HepG2 (cell line): ENCODE measurements around the gene KCTD14. TPM values are rescaled to one million over a fixed set of nuclear protein-coding genes. Genes with fewer than 3 reads are reported as not detected.

Experiments used
- AGO1 ChIP-seq: fragments of 200-400 bp; formaldehyde crosslinking; IDR thresholded peaks from 2 replicates; pipeline ENCODE4 v1.6.1; 2017; ENCODE audit warnings: mild to moderate bottlenecking, low read depth, low read length, moderate library complexity; ENCODE audit not compliant: poor library complexity, severe bottlenecking
- AGO2 ChIP-seq: fragments of 200-400 bp; formaldehyde crosslinking; optimal IDR thresholded peaks from 2 replicates; pipeline ENCODE3; 2017; ENCODE audit warnings: mild to moderate bottlenecking, low read depth, low read length, moderate library complexity
- AKAP8 ChIP-seq: sonication (generic); formaldehyde crosslinking; IDR thresholded peaks from 2 replicates; pipeline ENCODE4 v1.5.1; 2020; ENCODE audit warnings: mild to moderate bottlenecking, missing genetic modification reagents
- CENPX ChIP-seq: sonication (generic); formaldehyde crosslinking; IDR thresholded peaks from 2 replicates; pipeline ENCODE4 v1.9.0; 2021; ENCODE audit warnings: mild to moderate bottlenecking, missing genetic modification reagents, moderate library complexity
- DRAP1 ChIP-seq: IDR thresholded peaks from 2 replicates; pipeline ENCODE4 v1.6.1; 2016; ENCODE audit warnings: missing genetic modification reagents, missing compliant biosample characterization
- ESRRA ChIP-seq: sonication (generic); formaldehyde crosslinking; IDR thresholded peaks from 2 replicates; pipeline ENCODE4 v1.5.1; 2020; ENCODE audit warnings: mild to moderate bottlenecking, low read depth, missing genetic modification reagents
- FOXJ3 ChIP-seq: sonication (generic); formaldehyde crosslinking; IDR thresholded peaks from 2 replicates; pipeline ENCODE4 v1.4.0; 2020; ENCODE audit warnings: missing genetic modification reagents, mild to moderate bottlenecking, borderline replicate concordance
- FOXP4 ChIP-seq: sonication (generic); formaldehyde crosslinking; IDR thresholded peaks from 2 replicates; pipeline ENCODE4 v1.4.0; 2020; ENCODE audit warnings: missing genetic modification reagents
- GTF2F1 ChIP-seq: fragments of 150-350 bp; IDR thresholded peaks from 2 replicates; pipeline ENCODE4 v1.6.1; 2014; ENCODE audit warnings: low read length
- MLLT10 ChIP-seq: sonication (generic); formaldehyde crosslinking; IDR thresholded peaks from 2 replicates; pipeline ENCODE4 v1.4.0; 2020; ENCODE audit warnings: missing genetic modification reagents
- NCOA5 ChIP-seq: sonication (generic); formaldehyde crosslinking; IDR thresholded peaks from 2 replicates; pipeline ENCODE4 v1.4.0; 2020; ENCODE audit warnings: missing genetic modification reagents
- NFIC ChIP-seq: IDR thresholded peaks from 2 replicates; pipeline ENCODE4 v1.6.1; 2012; ENCODE audit warnings: mild to moderate bottlenecking, low read length, inconsistent platforms
- NFKBIZ ChIP-seq: IDR thresholded peaks from 2 replicates; pipeline ENCODE4 v1.6.1; 2018; ENCODE audit warnings: missing genetic modification reagents, missing compliant biosample characterization
- NFRKB ChIP-seq: fragments of 450-650 bp; IDR thresholded peaks from 2 replicates; pipeline ENCODE4 v1.6.1; 2017
- NR2F6 ChIP-seq, 2 experiments: IDR thresholded peaks; 2 replicates each; pipeline ENCODE4 v1.6.1; 2016; ENCODE audit warnings: antibody characterized with exemption in 1 of 2, mild to moderate bottlenecking in 1 of 2
- SCMH1 ChIP-seq: sonication (generic); formaldehyde crosslinking; IDR thresholded peaks from 2 replicates; pipeline ENCODE4 v1.9.0; 2021; ENCODE audit warnings: missing genetic modification reagents, mild to moderate bottlenecking, borderline replicate concordance
- SMARCC2 ChIP-seq: fragments of 450-650 bp; IDR thresholded peaks from 2 replicates; pipeline ENCODE4 v1.6.1; 2017; ENCODE audit warnings: antibody characterized with exemption, mild to moderate bottlenecking
- SMC3 ChIP-seq: IDR thresholded peaks from 2 replicates; pipeline ENCODE4 v1.6.1; 2011; ENCODE audit warnings: low read length, improper control_type of control experiment
- TMF1 ChIP-seq: sonication (generic); formaldehyde crosslinking; IDR thresholded peaks from 2 replicates; pipeline ENCODE4 v1.8.1; 2022; ENCODE audit warnings: low read depth, missing genetic modification reagents
- ZNF143 ChIP-seq: sonication (generic); formaldehyde crosslinking; IDR thresholded peaks from 2 replicates; pipeline ENCODE4 v1.4.0; 2020; ENCODE audit warnings: missing genetic modification reagents
- ZNF24 ChIP-seq: fragments of 450-650 bp; IDR thresholded peaks from 2 replicates; pipeline ENCODE4 v1.6.1; 2017; ENCODE audit warnings: antibody characterized with exemption, mild to moderate bottlenecking
- ZNF280D ChIP-seq: sonication (generic); formaldehyde crosslinking; IDR thresholded peaks from 2 replicates; pipeline ENCODE4 v1.5.1; 2020; ENCODE audit warnings: mild to moderate bottlenecking, missing genetic modification reagents
- ZNF292 ChIP-seq: sonication (generic); formaldehyde crosslinking; IDR thresholded peaks from 2 replicates; pipeline ENCODE4 v1.8.1; 2022; ENCODE audit warnings: mild to moderate bottlenecking, low read depth, missing genetic modification reagents, borderline replicate concordance
- ZNF740 ChIP-seq: sonication (generic); formaldehyde crosslinking; IDR thresholded peaks from 2 replicates; pipeline ENCODE4 v1.4.0; 2020; ENCODE audit warnings: missing genetic modification reagents
- ZSCAN22 ChIP-seq: sonication (generic); formaldehyde crosslinking; IDR thresholded peaks from 2 replicates; pipeline ENCODE4 v1.4.0; 2020; ENCODE audit warnings: mild to moderate bottlenecking, missing genetic modification reagents
- ZSCAN31 ChIP-seq: sonication (generic); formaldehyde crosslinking; IDR thresholded peaks from 2 replicates; pipeline ENCODE4 v1.5.0; 2020; ENCODE audit warnings: low read depth, mild to moderate bottlenecking, missing genetic modification reagents
- polyA plus RNA-seq, 8 experiments: library from polyadenylated mRNA; depleted of rRNA in 3 of 8; stranded (reverse) in 7 of 8; unstranded in 1 of 8; fragments of >200 nt; fragmentation: Illumina TruSeq in 4 of 8; extraction: Trizol in 4 of 8; gene quantifications; 2 replicates each; pipeline versions ENCODE4 v1.2.1 to v1.2.3, GENCODE V29; 2011 to 2016; ENCODE audit warnings: low read depth in 4 of 8, missing spikeins in 1 of 8, mixed read lengths in 1 of 8; ENCODE audit not compliant: insufficient read depth in 1 of 8
- total RNA-seq, 5 experiments: library from RNA; depleted of rRNA; stranded (reverse); fragments of >200 nt; fragmentation: Illumina TruSeq; extraction: Trizol; gene quantifications; 2 replicates each; pipeline ENCODE4 v1.2.3, GENCODE V29; 2016; ENCODE audit warnings: low read depth in 1 of 5

KCTD14 gene
- total and polyA plus RNA-seq, 2 of the 13 experiments (the other 11 are each of a cell fraction or from before 2014, with no cell fraction given), result 10.3 to 15.6 TPM

- TF ChIP-seq DRAP1 (CRISPR knock-in tag) (no peak), ZNF292 (peak; percentile 81; the same call in 1 of the 2 replicates), NFRKB (no peak), ZNF280D (CRISPR knock-in tag) (no peak), ZNF740 (no peak), ZSCAN22 (CRISPR knock-in tag) (no peak), NFIC (no peak), SCMH1 (CRISPR knock-in tag) (no peak), NFKBIZ (CRISPR knock-in tag) (no peak), AGO2 (no peak), TMF1 (CRISPR knock-in tag) (no peak), GTF2F1 (no peak), NCOA5 (CRISPR knock-in tag) (no peak), ZNF143 (no peak), AKAP8 (CRISPR knock-in tag) (no peak), SMARCC2 (no peak), CENPX (no peak), MLLT10 (CRISPR knock-in tag) (no peak), AGO1 (no peak), ESRRA (no peak), FOXP4 (peak; percentile 30; the same call in 1 of the 2 replicates), NR2F6 (IDR thresholded peaks at IDR 0.05) (peak; percentile 59), NR2F6 (CRISPR knock-in tag; IDR thresholded peaks at IDR 0.05) (peak; percentile 69), ZSCAN31 (CRISPR knock-in tag) (0 out of 2 replicates have a peak, but pooled peaks have one; percentile 37), FOXJ3 (no peak), SMC3 (no peak), ZNF24 (no peak)
Measured at GRCh38 chr11:78061088-78061920, 38.2 kb upstream of the KCTD14 start (continued).
